HG02840 (cell line): Measurements from ENCODE around the gene GRIN3A.
"Not testable (repeated sequence)": the region's sequence is repeated elsewhere in the genome, so short reads cannot be mapped to it uniquely, and the experiment has no call there.

ENCODE experiments used
- ATAC-seq: cut with Tn5 transposase; IDR thresholded peaks from one replicate; pipeline ENCODE4 v1.9.1; 2021; ENCODE audit warnings: mild to moderate bottlenecking, moderate library complexity, moderate number of reproducible peaks; ENCODE audit not compliant: unreplicated experiment, low FRiP score

The GRIN3A gene

DNA sequence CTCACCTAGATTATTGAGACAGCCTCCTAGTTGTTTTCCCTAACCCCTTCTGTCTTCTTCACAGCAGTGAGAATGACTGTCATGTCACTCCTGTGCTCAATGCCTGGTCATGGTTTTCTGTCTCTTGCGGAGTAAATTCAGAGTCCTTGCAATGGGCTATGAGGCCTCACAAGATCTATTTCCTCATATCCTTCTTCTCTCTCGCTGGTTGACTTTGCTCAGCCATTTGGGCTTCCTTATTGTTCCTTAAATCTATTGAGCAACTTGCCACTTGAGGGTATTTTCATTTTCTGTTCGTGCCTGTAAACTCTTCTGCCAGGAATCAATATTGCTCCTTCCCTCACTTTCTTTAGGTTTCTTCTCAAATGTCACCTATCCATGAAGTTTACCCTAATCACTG lies 152.7 kb downstream of the GRIN3A start:
- no peak for ATAC-seq

DNA sequence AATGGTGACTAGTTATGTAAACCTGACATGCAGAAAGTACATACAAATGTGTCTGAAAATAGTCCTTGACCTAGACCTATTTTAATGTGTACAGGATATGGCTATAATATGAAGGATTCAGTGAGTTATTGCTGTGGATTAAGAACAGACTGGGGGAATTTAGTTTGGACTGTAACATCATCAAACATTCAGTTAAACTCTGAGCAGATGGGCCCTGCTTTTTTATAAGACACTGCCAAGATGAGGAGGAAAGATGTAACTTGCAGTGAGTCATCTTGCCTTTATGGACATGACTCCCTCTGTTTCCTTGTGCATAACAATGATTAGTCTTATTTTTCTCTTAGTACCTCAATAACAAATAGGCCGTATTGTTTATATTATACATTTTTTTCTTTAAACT lies 155.9 kb downstream of the GRIN3A start:
- no peak for ATAC-seq

DNA sequence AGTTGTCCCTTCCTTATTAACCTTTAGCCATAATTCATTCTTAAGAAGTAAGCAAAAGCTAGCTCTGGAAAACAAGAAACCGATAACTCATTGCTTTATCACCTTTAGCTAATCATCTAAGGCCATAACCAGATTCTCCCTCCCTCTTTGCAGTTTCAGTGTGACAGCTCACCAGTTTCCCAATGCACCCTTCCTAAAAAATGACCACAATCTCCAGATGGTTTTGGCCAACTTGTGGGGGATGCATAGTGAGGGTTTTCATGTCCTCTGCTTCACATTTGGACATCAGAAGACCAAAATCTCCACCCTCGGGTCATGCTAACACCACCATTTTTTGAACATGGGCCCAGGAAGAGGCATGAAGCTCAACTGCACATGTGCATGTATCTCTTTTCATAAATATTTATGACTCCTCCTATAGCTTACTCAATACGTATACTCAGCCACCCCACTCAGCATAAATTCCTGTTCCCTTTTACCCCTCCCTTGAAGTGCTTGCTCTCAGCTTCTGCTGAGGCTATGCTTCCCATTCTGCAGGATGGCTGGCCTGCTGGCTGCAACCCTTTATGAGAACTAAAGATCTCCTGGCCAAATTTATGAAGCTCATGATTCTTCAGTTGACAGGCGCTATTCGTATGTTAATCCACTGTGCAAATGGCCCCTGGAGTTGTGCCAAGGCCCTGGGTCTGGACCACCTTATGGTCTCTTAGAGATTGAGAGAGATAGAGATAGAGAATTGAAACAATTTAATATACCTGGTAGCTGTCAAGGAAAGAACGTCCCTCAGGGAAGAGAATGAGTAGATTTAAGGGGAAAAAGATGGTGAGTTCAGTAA lies 158.5 kb downstream of the GRIN3A start:
- ATAC-seq, result no peak

DNA sequence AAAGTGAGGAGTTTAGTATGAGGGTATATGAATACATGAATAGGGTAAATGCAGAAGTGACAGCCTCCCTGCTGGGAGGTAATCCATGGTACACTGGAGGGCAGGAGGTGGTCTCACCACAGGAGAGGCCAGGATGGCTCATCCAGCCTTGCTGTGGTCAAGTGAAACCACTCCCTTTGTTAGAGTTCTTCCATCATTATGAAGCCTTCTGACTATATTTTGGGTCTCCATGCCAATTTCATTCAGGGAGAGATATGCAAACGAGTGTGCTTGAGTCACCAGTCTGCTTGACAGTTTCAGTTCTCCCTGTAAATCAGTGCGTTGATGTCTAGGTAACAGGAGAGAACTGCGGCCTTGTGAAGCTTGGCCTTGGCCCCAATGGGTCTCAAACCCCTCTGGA lies 160.1 kb downstream of the GRIN3A start:
- ATAC-seq, result no peak

DNA sequence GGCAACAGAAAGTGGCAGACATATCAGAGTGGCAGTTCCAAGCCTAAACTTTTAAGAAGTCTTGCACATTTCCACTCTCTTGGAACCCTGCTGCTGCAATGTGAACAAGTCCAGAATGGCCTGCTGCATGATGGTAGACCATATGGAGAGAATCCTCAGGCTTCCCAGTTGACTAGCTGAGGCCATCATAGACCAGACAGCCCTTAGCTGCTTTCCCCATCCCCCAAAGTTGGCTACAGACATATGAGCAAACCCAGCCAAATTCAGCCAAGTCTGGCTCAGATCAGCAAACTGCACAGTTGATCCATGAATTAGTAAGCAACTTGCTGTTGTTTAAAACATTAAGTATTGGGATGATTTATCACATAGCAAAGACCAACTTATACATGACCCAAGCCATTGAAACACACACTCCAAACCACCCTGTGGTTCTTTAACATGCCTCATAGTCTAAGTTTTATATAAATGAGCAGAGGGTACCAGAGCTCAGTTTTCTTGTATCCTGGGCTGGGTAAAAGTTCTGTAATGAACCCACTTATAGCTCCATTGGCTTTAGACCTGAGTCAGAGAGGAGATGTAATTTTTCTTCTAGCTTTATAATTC lies 163.6 kb downstream of the GRIN3A start:
- ATAC-seq, result no peak

DNA sequence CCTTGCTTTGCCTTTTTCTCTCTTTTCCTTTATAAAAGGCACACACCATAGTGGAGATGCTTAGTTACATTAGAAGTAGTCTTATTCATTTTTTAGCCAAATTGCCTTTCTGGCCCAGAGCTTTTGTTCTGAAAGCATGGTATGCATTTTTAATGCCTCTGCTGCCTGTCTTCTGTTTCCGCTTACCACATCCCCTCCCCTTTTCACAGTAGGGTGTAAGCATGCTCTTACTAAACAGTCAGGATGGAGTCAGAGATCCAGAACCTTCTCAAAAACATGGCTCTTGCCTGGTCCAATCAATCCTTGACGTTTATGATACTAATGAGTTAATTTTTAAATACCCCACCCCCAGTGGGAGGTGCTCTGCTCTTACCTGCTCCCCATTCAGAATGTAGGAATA lies 166.1 kb downstream of the GRIN3A start:
- ATAC-seq, result no peak

DNA sequence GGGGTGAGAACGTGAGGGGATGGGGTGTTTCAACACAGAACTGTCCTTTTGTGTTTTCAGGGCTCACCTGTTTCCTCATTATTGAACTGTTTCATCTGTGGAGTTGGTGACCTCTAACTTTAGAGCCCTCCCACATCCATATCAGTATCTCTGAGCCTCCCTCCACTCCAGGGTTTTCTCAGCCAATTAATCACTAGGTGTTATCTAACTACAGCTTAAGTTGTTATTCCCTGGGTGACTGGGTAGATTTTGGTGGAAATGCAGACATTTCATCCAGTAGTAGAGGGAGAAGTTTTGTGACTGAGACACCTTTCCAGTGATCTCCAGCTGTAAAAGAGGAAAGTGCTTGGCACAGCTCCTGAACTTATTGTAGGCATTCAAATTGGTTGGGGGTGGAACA lies 167.3 kb downstream of the GRIN3A start:
- no peak for ATAC-seq

DNA sequence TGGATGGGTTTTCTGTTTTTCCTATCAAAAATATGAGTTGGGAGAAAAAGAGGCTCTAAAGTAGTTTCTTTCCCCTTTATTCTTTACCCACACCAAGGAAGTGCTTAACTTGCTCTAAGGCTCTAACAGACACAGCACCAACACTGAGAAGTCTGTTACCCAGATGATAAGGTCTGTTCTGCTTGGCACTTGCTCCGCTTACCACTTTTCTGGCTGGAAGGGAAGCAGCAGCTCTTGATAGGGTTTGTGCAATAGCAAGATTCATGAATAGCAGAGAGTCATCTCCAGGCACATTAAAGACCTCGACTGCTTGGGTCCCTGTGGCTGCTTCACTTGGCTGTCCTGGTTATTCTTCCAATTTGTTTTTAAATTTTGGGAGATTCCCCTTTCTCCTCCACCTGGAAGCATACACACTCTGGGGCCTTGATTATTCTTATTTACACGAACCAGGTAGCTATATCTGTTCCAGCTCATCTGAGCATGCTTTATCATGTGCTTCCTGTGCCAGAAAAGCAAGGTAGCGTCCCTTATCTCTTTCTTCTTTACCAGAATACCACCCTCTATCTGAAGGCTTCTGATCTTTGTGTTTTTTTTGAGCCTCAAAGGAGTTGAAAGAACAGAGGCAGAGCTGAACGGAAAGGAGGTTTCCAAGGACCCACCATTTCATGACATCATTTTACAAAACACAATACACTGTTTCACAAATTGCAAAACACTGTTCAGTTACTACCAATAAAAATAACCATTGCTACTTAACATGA lies 168.5 kb downstream of the GRIN3A start:
- ATAC-seq, result no peak

DNA sequence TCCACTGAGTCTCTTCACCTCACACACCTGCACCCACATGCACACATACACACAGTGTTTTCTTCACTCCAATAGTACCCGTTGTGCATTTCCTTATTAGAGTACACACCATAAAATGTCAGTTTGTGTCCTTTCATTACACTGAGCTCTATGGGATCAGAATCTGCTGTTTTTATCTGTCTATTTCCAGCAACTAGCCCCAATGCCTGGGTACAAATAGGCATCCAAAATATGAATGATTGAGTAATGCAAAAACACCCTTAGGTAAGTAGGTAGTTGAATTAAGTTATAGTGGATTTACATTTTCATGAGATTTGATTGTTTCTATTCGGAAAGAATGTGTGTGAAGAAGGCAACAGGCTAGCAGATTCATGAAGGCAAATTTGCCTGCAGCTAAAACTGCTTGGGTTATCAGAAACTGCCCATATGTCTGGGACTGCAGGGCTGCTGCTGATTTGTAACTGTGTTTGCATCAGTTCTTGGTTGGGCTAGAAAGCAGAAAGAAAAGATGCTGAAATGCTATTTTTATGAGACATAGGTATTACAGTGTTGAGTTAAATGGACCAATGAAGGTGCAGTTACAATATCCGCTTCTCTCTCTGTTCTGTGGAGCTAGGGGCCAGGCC lies 170.6 kb downstream of the GRIN3A start:
- ATAC-seq, result no peak

DNA sequence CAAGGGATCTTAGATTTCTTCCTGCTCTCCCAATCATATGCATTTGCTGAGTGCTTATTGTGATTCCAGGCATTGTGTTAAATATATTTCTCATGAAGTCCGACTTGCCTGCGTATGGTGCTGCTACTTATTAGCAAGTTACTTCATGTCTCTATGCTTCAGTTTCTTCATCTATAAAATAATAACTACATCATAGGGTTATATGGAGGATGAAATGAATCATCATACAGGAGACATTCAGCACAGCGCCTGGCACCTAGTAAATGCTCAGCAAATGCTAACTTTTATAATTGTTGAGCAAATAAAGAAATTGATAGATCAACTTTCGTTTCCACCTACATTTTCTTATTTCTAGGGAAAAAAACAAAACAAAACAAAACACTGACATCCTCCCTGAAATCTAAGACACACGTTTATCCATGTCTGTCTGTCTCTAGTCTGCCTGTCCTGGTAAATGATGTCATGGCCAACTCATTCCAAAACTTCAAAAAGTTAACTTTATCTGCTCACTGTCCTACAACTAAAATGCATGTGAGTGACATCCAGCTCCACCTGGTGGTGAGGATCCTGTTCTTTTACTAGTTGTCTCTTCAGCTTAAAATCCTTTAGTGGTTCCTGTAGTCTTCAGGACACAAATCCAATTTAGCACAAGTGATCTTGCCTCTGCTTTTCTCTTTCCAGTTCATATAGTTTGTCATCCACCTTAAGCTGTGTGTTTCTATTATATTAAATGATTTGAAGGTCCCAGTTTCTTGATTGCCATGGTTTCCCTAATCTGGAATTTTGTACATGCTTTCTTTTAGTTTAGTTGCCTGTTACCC lies 171.3 kb downstream of the GRIN3A start:
- no peak for ATAC-seq

DNA sequence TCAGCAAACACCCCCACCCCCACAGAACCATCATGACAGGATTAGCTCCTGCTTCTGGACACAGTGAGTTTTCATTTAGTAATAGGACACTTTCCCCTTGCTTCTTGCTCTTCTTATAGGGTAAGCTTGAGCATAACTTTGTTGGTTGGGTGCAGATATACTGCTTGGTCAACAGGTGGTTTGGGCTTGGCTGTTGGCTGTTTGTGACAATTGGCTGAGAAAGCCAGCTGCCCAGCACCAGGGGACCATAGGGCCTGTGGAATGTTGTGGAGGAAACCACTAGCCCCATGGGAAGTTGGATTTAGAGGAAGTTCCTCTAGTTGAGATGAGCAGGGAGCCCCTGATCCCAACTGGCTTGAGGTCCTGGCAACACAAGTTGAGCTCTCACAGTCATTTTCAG lies 174.2 kb downstream of the GRIN3A start:
- no peak for ATAC-seq

DNA sequence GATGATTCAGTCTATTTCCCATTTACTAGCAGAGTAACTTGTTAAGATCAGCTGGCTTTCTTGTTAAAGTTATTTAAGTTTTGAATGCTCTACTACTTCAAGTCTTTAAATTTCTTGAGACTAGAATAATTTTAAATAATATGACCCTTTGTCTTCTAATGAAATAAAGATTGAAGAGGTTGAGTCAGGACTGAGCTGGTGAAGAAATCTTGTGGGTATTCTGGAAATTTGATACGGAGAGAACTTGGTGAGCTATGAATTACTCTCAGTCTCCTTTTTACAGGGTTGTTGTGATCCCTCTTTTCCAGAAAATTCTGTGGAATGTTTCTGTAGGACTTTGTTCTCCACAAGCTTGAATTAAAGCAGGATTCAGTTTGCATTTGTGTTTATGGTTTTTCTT lies 175.5 kb downstream of the GRIN3A start:
- no peak for ATAC-seq

DNA sequence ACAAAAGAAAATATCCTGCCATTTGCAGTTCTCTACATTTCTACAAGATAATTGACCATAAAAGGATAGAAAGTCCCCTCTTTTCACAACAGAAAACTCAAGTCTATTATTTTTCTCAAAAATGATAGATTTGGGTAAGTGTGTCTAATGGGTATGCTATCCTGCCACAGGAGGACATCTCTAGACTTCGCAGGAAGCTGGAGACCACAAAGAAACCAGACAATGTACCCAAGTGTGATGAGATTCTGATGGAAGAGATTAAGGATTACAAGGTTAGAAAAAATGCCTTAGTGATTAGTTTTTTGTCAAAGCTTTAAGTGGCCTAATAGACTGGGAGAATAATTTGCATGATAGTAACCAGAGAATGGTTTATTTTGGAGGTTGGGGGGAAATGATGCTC lies 176.7 kb downstream of the GRIN3A start:
- no peak for ATAC-seq

DNA sequence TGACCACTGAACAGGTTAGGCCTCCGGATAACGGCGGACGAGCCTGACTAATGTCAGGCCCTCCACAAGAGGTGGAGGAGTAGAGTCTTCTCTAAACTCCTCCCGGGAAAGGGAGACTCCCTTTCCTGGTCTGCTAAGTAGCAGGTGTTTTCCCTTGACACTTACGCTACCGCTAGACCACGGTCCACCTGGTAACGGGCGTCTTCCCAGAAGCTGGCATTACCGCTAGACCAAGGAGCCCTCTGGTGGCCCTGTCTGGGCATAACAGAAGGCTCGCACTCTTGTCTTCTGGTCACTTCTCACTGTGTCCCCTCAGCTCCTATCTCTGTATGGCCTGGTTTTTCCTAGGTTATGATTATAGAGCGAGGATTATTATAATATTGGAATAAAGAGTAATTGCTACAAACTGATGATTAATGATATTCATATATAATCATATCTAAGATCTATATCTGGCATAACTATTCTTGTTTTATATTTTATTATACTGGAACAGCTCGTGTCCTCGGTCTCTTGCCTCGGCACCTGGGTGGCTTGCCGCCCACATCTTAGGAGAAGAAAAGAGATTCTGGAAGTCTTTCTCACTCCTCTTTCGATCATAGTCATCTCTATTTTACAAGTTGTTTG lies 188.9 kb downstream of the GRIN3A start:
- ATAC-seq, result not testable (repeated sequence)

DNA sequence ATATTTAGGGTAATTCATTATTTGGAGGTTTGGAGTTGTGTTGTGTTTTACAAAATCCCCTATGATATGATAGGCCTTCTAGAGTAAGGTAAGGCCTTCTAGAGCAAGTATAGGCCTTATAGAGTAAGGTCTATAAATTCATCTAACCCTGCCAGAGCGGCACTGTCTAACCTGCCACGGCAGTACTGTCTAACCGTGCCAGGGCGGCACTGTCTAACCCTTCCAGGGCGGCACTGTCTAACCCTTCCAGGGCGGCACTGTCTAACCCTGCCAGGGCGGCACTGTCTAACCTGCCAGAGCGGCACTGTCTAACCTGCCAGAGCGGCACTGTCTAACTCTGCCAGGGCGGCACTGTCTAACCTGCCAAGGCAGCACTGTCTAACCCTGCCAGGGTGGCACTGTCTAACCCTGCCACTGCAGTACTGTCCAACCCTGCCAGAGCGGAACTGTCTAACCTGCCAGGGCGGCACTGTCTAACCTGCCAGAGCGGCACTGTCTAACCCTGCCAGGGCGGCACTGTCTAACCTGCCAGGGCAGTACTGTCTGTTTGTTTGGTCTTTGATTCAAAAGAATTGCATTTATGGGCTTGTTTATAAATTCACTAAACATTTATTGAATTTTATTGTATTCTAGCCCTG lies 195.2 kb downstream of the GRIN3A start:
- no peak for ATAC-seq

DNA sequence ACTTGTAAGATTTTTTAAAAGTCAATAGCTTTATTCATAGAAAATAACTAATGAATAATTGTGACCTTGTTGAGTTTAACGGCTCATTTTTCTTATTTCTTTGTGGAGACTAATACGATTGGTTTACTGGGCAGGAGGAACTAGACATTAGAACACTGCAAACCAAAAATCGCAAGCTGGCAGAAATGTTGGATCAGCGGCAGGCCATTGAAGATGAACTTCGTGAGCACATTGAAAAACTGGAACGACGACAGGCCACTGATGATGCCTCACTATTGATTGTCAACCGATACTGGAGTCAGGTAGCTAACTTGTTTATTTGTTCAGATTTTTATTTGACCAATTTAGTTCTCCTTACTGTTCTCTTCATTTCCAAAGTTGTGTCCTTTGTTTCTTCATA lies 198.4 kb downstream of the GRIN3A start:
- ATAC-seq, result no peak

DNA sequence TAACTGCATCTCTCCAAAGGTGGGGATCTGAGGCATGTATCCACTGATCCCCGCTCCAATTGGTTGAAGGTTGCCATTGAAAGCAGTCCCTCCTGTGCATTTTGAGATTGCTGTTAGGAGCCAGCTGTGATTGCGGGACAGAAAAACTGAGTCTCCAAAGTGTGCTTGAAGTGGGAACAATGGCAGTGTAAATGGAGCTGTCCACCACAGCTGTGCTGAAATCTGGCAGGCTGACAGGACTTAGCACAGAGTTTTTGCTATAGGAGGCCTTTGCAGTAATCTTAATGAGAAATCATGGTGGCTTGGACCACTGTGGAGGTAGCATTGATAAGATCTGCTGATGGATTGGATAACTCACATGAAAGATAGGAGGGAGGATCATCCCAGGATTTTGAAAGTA lies 201.5 kb downstream of the GRIN3A start:
- no peak for ATAC-seq

DNA sequence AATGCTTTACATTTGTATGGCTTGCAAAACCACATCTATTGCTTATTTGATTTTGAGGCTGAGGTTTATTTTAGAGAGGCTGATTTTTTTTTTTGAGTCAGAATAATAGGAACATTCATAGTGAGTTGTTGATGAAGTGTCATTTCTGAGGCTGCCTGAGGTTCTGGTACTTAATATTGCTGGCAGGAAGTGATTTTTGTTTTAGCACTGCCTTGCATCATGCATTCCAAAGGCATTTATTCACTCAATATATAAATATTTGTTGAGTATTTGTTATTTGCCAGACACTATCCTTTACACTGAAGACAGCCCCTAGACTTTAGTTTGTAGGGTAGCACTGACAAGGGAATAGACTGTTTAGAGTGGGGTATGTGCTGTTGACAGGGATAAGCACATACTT lies 202.1 kb downstream of the GRIN3A start:
- no peak for ATAC-seq
